Common myeloid progenitor, CD34-positive (primary cell): ENCODE data around the gene HYAL2.

Experiments used
- CTCF ChIA-PET: fragments of 350-600 bp; sonication (Branson Sonifier 250); formaldehyde crosslinking; loops from one replicate; lab custom pipeline; 2021; ENCODE audit warnings: antibody characterized with exemption; lab: Charles Lee
- POLR2A ChIA-PET: fragments of 350-600 bp; sonication (Branson Sonifier 250); formaldehyde crosslinking; loops from one replicate; lab custom pipeline; 2021; ENCODE audit warnings: antibody characterized with exemption; lab: Charles Lee
- DNase-seq, 3 donors: peaks; one replicate each; pipeline versions ENCODE4 v3.0.0 to v3.0.0-alpha.2; 2013
- H3K27ac ChIP-seq, 2 experiments: 1 replicate in 1 of 2; 2 replicates in 1 of 2; pipeline ENCODE4 v1.7.0; 2013; ENCODE audit warnings: inconsistent platforms in 2 of 2, low read length in 2 of 2, mild to moderate bottlenecking in 2 of 2, low read depth in 1 of 2, moderate library complexity in 1 of 2; ENCODE audit not compliant: severe bottlenecking in 2 of 2, insufficient read depth in 1 of 2, poor library complexity in 1 of 2
- H3K27me3 ChIP-seq, 5 experiments: replicated peaks in 2 of 5; 1 replicate in 3 of 5; 2 replicates in 2 of 5; pipeline versions ENCODE4 v1.6.1 to v1.7.0; 2013; ENCODE audit warnings: low read length in 4 of 5, mild to moderate bottlenecking in 2 of 5, moderate library complexity in 2 of 5, inconsistent platforms in 1 of 5; ENCODE audit not compliant: insufficient read depth in 5 of 5, control insufficient read depth in 4 of 5
- H3K36me3 ChIP-seq, 4 experiments: 1 replicate in 2 of 4; 2 replicates in 2 of 4; pipeline versions ENCODE4 v1.6.1 to v1.7.0; 2013; ENCODE audit warnings: low read length in 3 of 4, control low read depth in 1 of 4, mild to moderate bottlenecking in 1 of 4; ENCODE audit not compliant: control insufficient read depth in 4 of 4, insufficient read depth in 4 of 4
- H3K4me1 ChIP-seq, 4 experiments: 1 replicate in 3 of 4; 2 replicates in 1 of 4; pipeline versions ENCODE4 v1.6.1 to v1.7.1; 2013; ENCODE audit warnings: low read length in 3 of 4, mild to moderate bottlenecking in 3 of 4, control low read depth in 1 of 4, inconsistent platforms in 1 of 4, moderate library complexity in 1 of 4; ENCODE audit not compliant: control insufficient read depth in 4 of 4, insufficient read depth in 4 of 4; ENCODE audit errors: control extremely low read depth in 1 of 4
- H3K4me3 ChIP-seq, 7 experiments: 1 replicate in 4 of 7; 2 replicates in 3 of 7; pipeline versions ENCODE4 v1.5.1 to v1.7.0; 2013; ENCODE audit warnings: mild to moderate bottlenecking in 7 of 7, low read length in 6 of 7, moderate library complexity in 6 of 7, inconsistent platforms in 2 of 7, low read depth in 2 of 7, control low read depth in 1 of 7; ENCODE audit not compliant: insufficient read depth in 4 of 7, control insufficient read depth in 1 of 7; ENCODE audit errors: extremely low read depth in 1 of 7
- H3K9me3 ChIP-seq, 5 experiments: 1 replicate in 4 of 5; 2 replicates in 1 of 5; pipeline versions ENCODE4 v1.6.1 to v1.7.1; 2013; ENCODE audit warnings: low read length in 4 of 5, mild to moderate bottlenecking in 2 of 5, inconsistent platforms in 1 of 5, low read depth in 1 of 5, moderate library complexity in 1 of 5; ENCODE audit not compliant: control insufficient read depth in 4 of 5, insufficient read depth in 2 of 5; ENCODE audit errors: control extremely low read depth in 1 of 5
- WGBS: methylation state at CpG from one replicate; pipeline ENCODE4 v1.1.5; 2013; ENCODE audit not compliant: insufficient coverage; 5-methylcytosine and 5-hydroxymethylcytosine counted together

Gene HYAL2

DNA sequence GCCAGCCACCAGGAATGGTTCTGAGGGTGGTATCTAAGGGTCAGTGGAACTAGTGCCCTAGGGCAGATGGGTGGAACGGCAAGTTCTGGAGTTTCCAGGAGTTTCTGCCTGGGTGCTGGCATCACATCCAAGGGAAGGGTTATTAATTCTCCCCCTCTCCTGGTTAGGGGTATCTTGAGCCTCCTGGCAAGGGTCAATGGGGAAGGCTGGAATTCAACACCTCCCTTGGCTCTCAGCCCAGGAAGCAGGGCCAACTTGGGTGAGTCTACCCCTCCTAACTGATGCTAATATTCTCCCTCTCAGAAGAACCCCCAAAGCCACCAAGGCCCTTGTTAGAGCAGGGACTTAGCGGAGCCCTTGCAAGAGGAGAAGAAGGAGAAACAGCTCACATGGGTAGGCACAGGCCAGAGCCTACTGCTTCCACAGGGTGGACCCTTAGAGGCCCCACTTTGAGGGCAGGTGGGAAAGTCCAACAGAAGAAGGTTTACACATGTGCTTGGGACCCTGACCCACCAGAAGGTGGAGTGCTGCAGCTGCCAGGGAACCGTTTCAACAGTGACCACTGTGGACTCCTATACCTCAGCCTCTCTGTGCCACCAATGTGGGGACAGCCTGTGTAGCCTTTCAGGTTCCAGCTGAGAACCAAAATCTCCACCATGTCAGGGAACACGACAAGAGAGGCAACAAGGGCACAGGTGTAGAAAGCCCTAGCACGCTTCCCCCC lies 33.4 kb upstream of the HYAL2 start:
- ChIA-PET CTCF (interaction anchor here (0.8 to 4.3 kb wide), 10 partner anchors 9 to 163 kb away, joined by 3 to 29 read pairs (median 6); partner anchors contain the start of genes TUSC2 and ZMYND10), POLR2A (interaction anchor here (1.5 kb wide), 1 partner anchor 8 kb away, joined by 4 read pairs; no protein-coding TSS in a partner anchor)
- Histone ChIP-seq H3K27me3 (no peaks in the 10 kb centered on the region), H3K9me3 (no peaks in the 10 kb centered on the region), H3K4me1 (peaks cover 11 to 54% (median 46%) of the 10 kb centered on the region in 4 experiments), H3K27ac (peak overlapping the region in 1 of 2 experiments; percentile 8), H3K4me3 (peak overlapping the region in 1 of 7 experiments; percentile 95), H3K36me3 (peaks cover 0 to 61% (median 38%) of the 10 kb centered on the region in 4 experiments)
- DNase-seq = no peak
- 82% methylated on average over 5 of the region's 5 CpGs for WGBS

GRCh38 chr3:50354850-50355249 lies 32.3 kb upstream of the HYAL2 start:
- ChIA-PET POLR2A (no interaction called here), CTCF (interaction anchor here (1.6 to 4.3 kb wide), 4 partner anchors 7 to 31 kb away, joined by 7 to 29 read pairs (median 14); partner anchors contain the start of gene ZMYND10)
- H3K9me3 ChIP-seq = no peaks in the 10 kb centered on the region
- H3K4me3 ChIP-seq = no peak overlapping the region
- no peaks in the 10 kb centered on the region for H3K27me3 ChIP-seq
- no peak for DNase-seq
- no peak overlapping the region for H3K27ac ChIP-seq
- peaks cover 13 to 64% (median 57%) of the 10 kb centered on the region in 4 experiments for H3K4me1 ChIP-seq
- WGBS = 98% methylated on average over 6 of the region's 7 CpGs
- H3K36me3 ChIP-seq = peaks cover 0 to 61% (median 38%) of the 10 kb centered on the region in 4 experiments

DNA sequence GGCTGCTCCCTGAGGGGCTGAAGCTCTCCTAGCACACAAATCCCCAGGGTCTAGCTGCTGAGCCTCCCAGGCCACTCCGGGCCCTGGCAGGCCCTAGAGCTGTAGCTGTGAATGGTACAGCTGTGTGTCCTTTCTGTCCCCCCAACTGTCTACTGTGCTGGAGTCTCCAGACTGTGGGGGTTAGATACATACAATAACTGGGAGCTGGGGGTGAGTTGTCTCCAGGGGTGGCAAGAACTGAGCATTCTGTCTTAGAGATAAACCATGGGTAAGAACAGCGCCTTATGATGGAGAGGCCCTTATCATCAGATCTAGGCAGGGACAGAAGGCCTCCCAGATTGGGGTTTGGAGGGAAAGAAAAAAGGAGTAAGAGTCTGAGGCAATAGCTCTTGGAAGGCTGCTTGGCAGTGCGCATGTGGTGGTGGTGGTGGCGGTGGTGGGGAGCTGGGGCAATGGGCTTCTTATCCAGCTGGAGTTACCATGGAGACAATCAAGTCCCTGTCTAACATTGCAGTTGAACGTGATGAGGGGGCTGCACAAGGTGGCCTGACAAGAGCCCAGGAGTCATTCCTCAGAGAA lies 31.7 kb upstream of the HYAL2 start:
- H3K27ac ChIP-seq = no peak overlapping the region
- H3K9me3 ChIP-seq = no peaks in the 10 kb centered on the region
- peak in 1 of 3 donors; percentile 24 for DNase-seq
- H3K36me3 ChIP-seq = peaks cover 0 to 62% (median 39%) of the 10 kb centered on the region in 4 experiments
- H3K27me3 ChIP-seq = no peaks in the 10 kb centered on the region
- ChIA-PET POLR2A (no interaction called here), CTCF (interaction anchor here (1.0 to 4.3 kb wide), 11 partner anchors 7 to 216 kb away, joined by 3 to 29 read pairs (median 5); no protein-coding TSS in a partner anchor)
- H3K4me1 ChIP-seq = peaks cover 13 to 66% (median 60%) of the 10 kb centered on the region in 4 experiments
- 95% methylated on average over 4 of the region's 5 CpGs for WGBS
- H3K4me3 ChIP-seq = no peak overlapping the region

DNA sequence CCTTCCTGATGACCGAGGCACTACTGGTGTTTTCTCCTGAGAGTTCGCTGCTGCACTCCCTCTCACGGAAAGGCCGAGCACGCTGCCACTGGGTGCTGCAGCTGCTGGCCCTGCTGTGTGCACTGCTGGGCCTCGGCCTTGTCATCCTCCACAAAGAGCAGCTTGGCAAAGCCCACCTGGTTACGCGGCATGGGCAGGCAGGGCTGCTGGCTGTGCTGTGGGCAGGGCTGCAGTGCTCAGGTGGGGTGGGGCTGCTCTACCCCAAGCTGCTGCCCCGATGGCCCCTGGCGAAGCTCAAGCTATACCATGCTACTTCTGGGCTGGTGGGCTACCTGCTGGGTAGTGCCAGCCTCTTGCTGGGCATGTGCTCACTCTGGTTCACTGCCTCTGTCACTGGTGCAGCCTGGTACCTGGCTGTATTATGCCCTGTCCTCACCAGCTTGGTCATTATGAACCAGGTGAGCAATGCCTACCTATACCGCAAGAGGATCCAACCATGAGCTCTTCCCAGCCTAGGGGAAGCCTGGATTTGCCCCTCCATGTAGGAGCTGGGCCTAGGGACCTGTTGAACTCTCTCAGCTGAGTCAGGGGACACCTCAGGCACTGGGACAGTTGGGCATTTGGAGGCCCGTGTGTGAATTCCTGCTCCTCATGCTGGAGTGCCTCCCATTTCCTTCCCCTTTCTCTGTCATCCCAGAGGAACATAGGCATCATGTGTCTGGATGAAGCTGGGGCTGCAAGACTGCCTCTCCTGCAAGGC lies 30.9 kb upstream of the HYAL2 start:
- CTCF ChIA-PET = interaction anchor here (0.9 to 3.8 kb wide), 13 partner anchors 10 to 217 kb away, joined by 3 to 18 read pairs (median 5); no protein-coding TSS in a partner anchor
- Histone ChIP-seq H3K36me3 (peaks cover 3 to 70% (median 45%) of the 10 kb centered on the region in 4 experiments), H3K4me1 (peaks cover 13 to 61% (median 53%) of the 10 kb centered on the region in 4 experiments)

DNA sequence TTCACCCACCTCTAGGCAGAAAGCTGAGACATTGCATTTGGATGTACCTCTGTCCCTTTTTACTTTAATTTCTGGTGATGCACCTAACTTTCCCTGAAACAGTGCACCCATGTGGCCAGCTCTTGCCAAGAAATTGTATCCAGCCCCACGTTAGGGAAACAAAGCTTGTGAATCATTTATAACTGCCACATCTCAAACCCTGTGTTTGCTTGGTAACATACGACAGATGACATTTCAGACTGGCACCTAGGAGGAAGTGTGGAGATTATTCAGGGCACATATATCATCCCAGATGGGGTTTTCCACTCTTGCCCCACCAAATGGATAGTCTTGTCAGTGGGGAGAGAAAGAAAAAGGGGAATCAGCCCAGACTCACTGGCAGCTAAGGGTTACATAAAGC lies 30.2 kb upstream of the HYAL2 start:
- DNase-seq = peak; percentile 58 to 87 (median 83)
- H3K9me3 ChIP-seq = no peaks in the 10 kb centered on the region
- H3K27me3 ChIP-seq = no peaks in the 10 kb centered on the region
- POLR2A ChIA-PET = interaction anchor here (0.8 to 0.9 kb wide), 2 partner anchors 16 to 61 kb away, joined by 3 to 5 read pairs; partner anchors contain the start of gene IFRD2
- CTCF ChIA-PET = interaction anchor here (0.7 to 3.8 kb wide), 13 partner anchors 9 to 55 kb away, joined by 3 to 18 read pairs (median 5); no protein-coding TSS in a partner anchor
- peaks cover 10 to 55% (median 47%) of the 10 kb centered on the region in 4 experiments for H3K4me1 ChIP-seq
- H3K36me3 ChIP-seq = peaks cover 7 to 70% (median 50%) of the 10 kb centered on the region in 4 experiments
- no peak overlapping the region for H3K4me3 ChIP-seq
- WGBS = 52% methylated on average over 2 of the region's 2 CpGs
- H3K27ac ChIP-seq = peak overlapping the region in 1 of 2 experiments; percentile 43

More for the DNA sequence above, 30.9 kb upstream of the HYAL2 start:
- Histone ChIP-seq H3K4me3 (no peak overlapping the region), H3K27ac (peak overlapping the region in 1 of 2 experiments; percentile 43), H3K27me3 (no peaks in the 10 kb centered on the region), H3K9me3 (no peaks in the 10 kb centered on the region)
- 88% methylated on average over 9 of the region's 12 CpGs for WGBS
- DNase-seq = no peak
- POLR2A ChIA-PET = interaction anchor here (0.9 kb wide), 1 partner anchor 16 kb away, joined by 5 read pairs; no protein-coding TSS in a partner anchor

- Histone ChIP-seq H3K9me3 (no peaks in the 10 kb centered on the region), H3K27ac (peak overlapping the region; percentile 6 to 79), H3K27me3 (no peaks in the 10 kb centered on the region), H3K4me1 (peaks cover 4 to 48% (median 35%) of the 10 kb centered on the region in 4 experiments), H3K4me3 (peak overlapping the region; percentile 62 to 87 (median 83)), H3K36me3 (peaks cover 7 to 60% (median 46%) of the 10 kb centered on the region in 4 experiments)
- ChIA-PET CTCF (interaction anchor here (1.2 to 6.2 kb wide), 4 partner anchors 7 to 41 kb away, joined by 3 to 51 read pairs (median 23); partner anchors contain the start of gene RASSF1), POLR2A (interaction anchor here (1.3 kb wide), 1 partner anchor 14 kb away, joined by 5 read pairs; no protein-coding TSS in a partner anchor)
- WGBS = 60% methylated on average over 6 of the region's 11 CpGs
- DNase-seq = no peak
Measured at GRCh38 chr3:50351323-50351697, 28.8 kb upstream of the HYAL2 start.
